ENCODE measurements around the gene PAX5.
A peak's percentile ranks its signal among the peaks of the same experiment; 100 is the strongest.

PAX5 gene

DNA sequence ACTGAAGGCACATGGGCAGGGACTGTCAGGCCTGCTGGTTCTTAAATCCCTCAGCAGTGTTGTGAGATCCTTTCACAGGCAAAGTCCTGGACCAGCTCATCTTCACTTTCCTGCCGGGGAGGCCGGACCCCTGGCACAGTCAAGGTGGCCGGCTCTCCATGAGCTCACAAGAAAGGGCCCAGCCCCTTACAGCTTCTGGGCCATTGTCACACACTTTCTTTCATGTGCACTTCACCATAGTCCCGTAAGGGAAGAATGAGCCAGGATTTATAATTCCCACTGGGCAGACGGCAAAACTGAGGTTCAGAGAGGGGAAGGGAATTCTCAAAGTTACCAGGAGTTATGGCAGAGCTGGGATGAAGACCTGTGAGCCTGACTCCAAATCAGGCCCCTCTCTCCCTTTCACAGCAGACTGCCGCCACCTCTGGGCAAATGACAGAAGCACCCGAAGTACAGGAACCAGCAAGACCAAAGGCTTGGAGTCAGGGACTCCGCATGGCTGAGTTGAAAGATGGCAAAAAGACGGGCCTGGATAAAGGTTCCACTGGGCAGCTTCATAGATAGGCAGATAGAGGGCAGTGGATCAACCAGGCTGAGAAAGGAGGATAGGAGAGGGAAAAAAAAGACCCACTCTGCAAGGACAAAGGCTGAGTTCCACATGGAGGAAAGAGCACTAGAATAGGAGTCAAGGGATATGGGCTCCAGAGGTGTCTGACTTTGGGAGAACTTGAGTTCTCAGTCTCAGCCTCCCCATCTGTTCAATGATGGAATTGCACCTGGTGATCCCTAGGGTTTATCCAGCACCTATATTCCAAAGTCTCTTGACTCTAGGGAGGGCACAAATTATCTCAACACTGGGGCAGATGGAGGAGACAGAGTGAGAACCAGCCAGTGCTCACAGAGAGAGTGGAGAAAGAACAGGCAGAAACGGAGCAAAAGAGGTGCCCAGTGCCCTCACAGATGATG is 128.7 kb downstream of the PAX5 start:
- ChIA-PET CTCF (interaction anchor here (0.6 to 1.6 kb wide), 2 partner anchors 32 to 40 kb away, joined by 4 to 6 read pairs; no protein-coding TSS in a partner anchor), POLR2A (no interaction called here)
- DNase-seq (ENCODE audit: extremely low spot score): no peak
- no peak for TF ChIP-seq SP1 (IDR thresholded peaks at IDR 0.05)
- TF ChIP-seq, protein P1, sequence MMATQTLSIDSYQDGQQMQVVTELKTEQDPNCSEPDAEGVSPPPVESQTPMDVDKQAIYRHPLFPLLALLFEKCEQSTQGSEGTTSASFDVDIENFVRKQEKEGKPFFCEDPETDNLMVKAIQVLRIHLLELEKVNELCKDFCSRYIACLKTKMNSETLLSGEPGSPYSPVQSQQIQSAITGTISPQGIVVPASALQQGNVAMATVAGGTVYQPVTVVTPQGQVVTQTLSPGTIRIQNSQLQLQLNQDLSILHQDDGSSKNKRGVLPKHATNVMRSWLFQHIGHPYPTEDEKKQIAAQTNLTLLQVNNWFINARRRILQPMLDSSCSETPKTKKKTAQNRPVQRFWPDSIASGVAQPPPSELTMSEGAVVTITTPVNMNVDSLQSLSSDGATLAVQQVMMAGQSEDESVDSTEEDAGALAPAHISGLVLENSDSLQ (IDR thresholded peaks at IDR 0.05): no peak
- TF ChIP-seq NFRKB (IDR thresholded peaks at IDR 0.05): no peak
- TF ChIP-seq BHLHE40 (IDR thresholded peaks at IDR 0.05; ENCODE audit: borderline replicate concordance): no peak
- TF ChIP-seq TARDBP (IDR thresholded peaks at IDR 0.05): no peak
- TF ChIP-seq FOXK2 (IDR thresholded peaks at IDR 0.05): no peak
- no peak for TF ChIP-seq FOXA1 (IDR thresholded peaks at IDR 0.05)
- no peak for TF ChIP-seq L3MBTL2 (conservative IDR thresholded peaks at IDR 0.05)
- no peak for TF ChIP-seq ELF4 (IDR thresholded peaks at IDR 0.05)
- TF ChIP-seq ARNT (IDR thresholded peaks at IDR 0.05): no peak
- TF ChIP-seq ZNF384 (IDR thresholded peaks at IDR 0.05): no peak
- TF ChIP-seq FOXM1 (IDR thresholded peaks at IDR 0.05; ENCODE audit: borderline replicate concordance): no peak
- no peak for TF ChIP-seq SUZ12 (IDR thresholded peaks at IDR 0.05)
- TF ChIP-seq HDGF (IDR thresholded peaks at IDR 0.05; ENCODE audit: borderline replicate concordance): no peak
- TF ChIP-seq CTBP1 (IDR thresholded peaks at IDR 0.05; ENCODE audit: borderline replicate concordance): no peak

DNA sequence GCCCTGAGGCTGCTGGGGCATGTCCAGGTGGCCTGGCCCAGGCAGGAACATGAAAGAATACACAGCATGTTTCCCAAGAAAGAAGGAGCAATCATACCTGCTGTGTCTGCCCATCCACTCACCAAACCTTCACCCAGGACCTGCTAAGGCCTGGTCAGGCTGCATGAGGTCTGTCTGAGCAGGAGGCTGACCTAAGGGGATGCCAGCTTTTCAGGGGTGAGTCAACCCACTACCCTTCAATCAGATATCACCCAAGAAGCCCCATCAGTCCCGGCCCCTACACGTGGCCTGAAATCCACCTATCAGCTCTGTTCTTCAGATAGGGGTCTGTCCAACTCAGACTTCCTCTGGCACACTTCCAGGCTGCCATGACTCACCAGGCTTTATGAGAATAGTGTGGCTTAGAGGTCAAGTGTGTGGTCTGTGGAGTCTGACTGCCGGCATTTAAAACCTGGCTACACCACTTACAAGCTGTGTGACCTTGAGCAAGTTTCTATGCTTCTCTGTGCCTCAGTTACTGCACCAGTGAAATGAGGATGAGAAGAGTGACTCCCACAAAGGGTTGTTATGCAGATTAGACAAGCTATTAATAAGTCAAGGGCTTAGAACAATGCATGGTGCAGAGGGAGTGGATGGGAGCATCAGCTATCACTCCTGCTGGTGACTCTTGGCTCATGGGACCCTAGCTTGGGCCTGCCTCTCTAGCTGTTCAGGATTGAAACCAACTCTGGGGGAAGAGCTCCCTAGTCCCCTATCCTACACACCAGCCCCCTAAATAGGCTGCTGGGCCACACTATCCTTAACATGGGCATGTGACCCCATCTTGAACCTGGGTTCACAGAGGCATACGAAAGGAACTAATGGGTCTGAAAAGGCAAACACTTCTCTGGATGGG is 130.3 kb downstream of the PAX5 start:
- DNase-seq (ENCODE audit: extremely low spot score): no peak
- TF ChIP-seq TARDBP (IDR thresholded peaks at IDR 0.05) (no peak), FOXM1 (IDR thresholded peaks at IDR 0.05; ENCODE audit: borderline replicate concordance) (no peak), FOXK2 (IDR thresholded peaks at IDR 0.05) (no peak), L3MBTL2 (conservative IDR thresholded peaks at IDR 0.05) (no peak), LEF1 (IDR thresholded peaks at IDR 0.05; ENCODE audit: borderline replicate concordance) (no peak)
- POLR2A ChIA-PET: no interaction called here
- CTCF ChIA-PET: interaction anchor here (1.6 kb wide), 1 partner anchor 31 kb away, joined by 6 read pairs; no protein-coding TSS in a partner anchor

DNA sequence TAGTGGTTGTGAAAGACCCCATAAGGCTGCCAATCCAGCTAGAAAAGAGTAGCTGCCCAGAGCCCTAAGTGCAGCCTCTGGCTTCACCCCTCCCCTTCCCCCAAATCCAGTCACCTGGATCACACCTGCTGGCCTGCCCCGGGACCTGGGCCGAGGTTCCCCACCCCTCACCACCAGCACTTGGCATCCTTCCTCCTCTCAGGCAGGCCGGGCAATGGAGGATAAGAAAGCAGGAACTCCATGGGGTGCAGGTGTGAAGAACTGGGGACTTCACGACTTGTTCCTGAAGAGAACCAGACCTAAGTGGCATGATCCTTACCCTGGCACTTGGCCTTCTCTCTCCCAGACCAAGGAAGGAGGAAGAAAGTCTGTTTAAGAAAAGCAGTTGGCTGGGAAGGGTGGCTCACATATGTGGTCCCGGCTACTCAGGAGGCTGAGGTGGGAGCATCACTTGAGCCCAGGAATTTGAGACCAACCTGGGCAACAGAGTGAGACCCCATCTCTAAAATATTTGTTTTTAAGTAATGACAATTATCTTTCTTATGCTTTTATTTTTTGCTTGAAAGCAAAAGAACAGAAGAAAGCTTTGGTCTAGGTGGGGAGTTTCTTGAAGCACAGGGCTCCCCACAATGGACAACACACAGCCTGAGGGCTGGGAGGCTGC is 131.1 kb downstream of the PAX5 start:
- ChIA-PET CTCF (no interaction called here), POLR2A (no interaction called here)
- DNase-seq (ENCODE audit: extremely low spot score): no peak
- no peak for TF ChIP-seq BHLHE40 (IDR thresholded peaks at IDR 0.05; ENCODE audit: borderline replicate concordance)
- TF ChIP-seq, protein P1 (IDR thresholded peaks at IDR 0.05): no peak
- TF ChIP-seq SP1 (IDR thresholded peaks at IDR 0.05): no peak
- no peak for TF ChIP-seq L3MBTL2 (conservative IDR thresholded peaks at IDR 0.05)
- TF ChIP-seq TARDBP (IDR thresholded peaks at IDR 0.05): no peak
- no peak for TF ChIP-seq FOXA1 (IDR thresholded peaks at IDR 0.05)
- no peak for TF ChIP-seq SUZ12 (IDR thresholded peaks at IDR 0.05)
- no peak for TF ChIP-seq ELF4 (IDR thresholded peaks at IDR 0.05)
- no peak for TF ChIP-seq ARNT (IDR thresholded peaks at IDR 0.05)
- TF ChIP-seq ZNF384 (IDR thresholded peaks at IDR 0.05): no peak
- no peak for TF ChIP-seq HDGF (IDR thresholded peaks at IDR 0.05; ENCODE audit: borderline replicate concordance)
- no peak for TF ChIP-seq FOXK2 (IDR thresholded peaks at IDR 0.05)
- no peak for TF ChIP-seq LEF1 (IDR thresholded peaks at IDR 0.05; ENCODE audit: borderline replicate concordance)
- TF ChIP-seq CTBP1 (IDR thresholded peaks at IDR 0.05; ENCODE audit: borderline replicate concordance): no peak
- no peak for TF ChIP-seq FOXM1 (IDR thresholded peaks at IDR 0.05; ENCODE audit: borderline replicate concordance)
- no peak for TF ChIP-seq NFRKB (IDR thresholded peaks at IDR 0.05)

DNA sequence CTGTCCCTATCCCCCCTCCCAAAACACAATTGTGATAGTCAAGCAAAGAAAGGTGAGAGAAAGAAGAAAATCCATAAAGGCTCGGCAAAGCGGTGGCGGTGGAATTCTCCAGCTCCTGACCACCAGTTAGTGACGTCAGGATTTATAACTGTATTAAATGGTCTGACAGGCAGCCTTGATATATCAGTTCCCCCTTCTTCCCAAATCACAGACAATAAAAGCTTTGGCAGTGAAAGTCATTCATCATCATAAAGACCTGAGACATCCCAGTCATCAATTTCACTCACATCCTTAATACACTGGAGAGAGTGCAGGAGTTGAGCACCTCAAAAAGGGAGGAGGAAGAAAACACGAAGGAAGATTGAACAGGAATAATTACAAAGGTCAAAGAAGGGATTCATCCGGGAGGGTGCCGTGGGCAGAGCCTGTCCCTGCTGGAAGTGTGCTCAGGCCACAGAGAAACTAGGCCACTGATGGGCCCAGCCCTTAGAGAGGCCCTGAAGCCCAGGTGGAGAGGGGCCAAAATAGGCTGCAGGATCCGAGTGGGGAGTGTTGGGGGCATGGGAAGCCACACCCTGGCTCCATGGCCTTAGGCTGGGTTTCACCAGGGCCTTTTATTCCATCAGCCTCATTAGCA is 131.9 kb downstream of the PAX5 start:
- ChIA-PET CTCF (no interaction called here), POLR2A (no interaction called here)
- TF ChIP-seq LEF1 (IDR thresholded peaks at IDR 0.05; ENCODE audit: borderline replicate concordance): no peak
- no peak for TF ChIP-seq BHLHE40 (IDR thresholded peaks at IDR 0.05; ENCODE audit: borderline replicate concordance)
- TF ChIP-seq, protein P1 (IDR thresholded peaks at IDR 0.05): peak; percentile 68
- no peak for DNase-seq (ENCODE audit: extremely low spot score)

DNA sequence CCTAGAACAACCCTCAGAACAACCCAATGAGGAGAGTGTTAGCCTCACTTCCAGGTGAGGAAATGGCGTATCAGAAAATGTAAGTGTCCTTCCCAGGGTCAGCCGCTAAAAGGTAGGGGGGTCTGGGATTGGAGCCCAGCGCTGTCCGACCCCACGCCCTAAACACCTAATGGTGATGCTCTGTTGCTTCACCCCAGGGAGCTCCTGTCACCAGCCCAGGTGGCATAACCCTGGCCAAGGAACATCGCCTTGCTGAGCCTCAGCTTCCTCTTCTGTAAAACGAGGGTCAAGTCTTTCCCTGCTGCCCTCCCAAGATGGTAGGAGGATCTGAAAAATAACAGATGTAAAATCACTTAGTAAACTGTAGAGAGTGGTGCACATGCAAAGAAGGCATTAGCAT is 132.5 kb downstream of the PAX5 start:
- CTCF ChIA-PET: no interaction called here
- DNase-seq (ENCODE audit: extremely low spot score): no peak
- TF ChIP-seq LEF1 (IDR thresholded peaks at IDR 0.05; ENCODE audit: borderline replicate concordance) (no peak), CTBP1 (IDR thresholded peaks at IDR 0.05; ENCODE audit: borderline replicate concordance) (no peak), FOXA1 (IDR thresholded peaks at IDR 0.05) (no peak), ELF4 (IDR thresholded peaks at IDR 0.05) (no peak), FOXK2 (IDR thresholded peaks at IDR 0.05) (no peak), SUZ12 (IDR thresholded peaks at IDR 0.05) (no peak), TARDBP (IDR thresholded peaks at IDR 0.05) (no peak), L3MBTL2 (conservative IDR thresholded peaks at IDR 0.05) (no peak)
- POLR2A ChIA-PET: no interaction called here
